ENCODE results near the gene MACROD2.

DNA sequence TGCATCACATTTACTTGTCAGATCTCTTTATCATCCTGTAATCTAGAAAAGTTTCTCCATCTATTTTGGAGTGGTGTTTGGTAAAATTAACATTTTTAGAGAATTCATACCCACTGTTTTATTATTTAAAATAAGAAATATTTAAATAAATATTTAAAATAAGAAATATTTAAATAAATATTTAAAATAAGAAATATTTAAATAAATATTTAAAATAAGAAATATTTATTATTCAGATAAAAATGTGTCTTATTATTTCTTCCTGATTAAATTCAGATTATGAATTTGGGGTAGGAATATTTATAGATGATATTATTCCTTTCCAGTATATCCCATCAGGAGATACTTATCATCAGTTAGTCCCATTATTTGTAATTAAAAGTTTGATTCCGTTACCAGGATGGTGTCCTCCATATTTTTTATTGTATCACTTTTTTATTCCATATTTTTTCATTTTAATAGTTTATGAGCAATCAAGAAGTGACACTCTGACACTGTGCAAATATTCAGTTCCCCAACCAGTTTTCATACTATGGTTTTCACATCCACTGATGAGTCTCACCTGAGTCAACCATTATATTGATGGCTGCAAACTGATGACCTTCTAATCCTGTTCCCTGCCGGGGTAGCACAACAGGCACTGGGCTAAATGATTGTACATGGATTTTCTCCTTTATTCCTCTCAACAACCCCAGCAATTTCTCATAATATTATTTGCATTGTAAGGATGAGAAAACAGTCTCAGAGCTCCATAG lies 1555.0 kb downstream of the MACROD2 start:
- no peak for TF ChIP-seq EP300 (IDR thresholded peaks at IDR 0.05)
- TF ChIP-seq, protein P1, sequence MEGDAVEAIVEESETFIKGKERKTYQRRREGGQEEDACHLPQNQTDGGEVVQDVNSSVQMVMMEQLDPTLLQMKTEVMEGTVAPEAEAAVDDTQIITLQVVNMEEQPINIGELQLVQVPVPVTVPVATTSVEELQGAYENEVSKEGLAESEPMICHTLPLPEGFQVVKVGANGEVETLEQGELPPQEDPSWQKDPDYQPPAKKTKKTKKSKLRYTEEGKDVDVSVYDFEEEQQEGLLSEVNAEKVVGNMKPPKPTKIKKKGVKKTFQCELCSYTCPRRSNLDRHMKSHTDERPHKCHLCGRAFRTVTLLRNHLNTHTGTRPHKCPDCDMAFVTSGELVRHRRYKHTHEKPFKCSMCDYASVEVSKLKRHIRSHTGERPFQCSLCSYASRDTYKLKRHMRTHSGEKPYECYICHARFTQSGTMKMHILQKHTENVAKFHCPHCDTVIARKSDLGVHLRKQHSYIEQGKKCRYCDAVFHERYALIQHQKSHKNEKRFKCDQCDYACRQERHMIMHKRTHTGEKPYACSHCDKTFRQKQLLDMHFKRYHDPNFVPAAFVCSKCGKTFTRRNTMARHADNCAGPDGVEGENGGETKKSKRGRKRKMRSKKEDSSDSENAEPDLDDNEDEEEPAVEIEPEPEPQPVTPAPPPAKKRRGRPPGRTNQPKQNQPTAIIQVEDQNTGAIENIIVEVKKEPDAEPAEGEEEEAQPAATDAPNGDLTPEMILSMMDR (IDR thresholded peaks at IDR 0.05) = no peak
- no peak for TF ChIP-seq POLR2A (IDR thresholded peaks at IDR 0.05)

Measured in suprapubic skin (tissue), 3 donors.